NCI-H345 treated with DMSO at 0.1 percent for 48 hours (cell line): ENCODE measurements around the gene CRY2.
"Not testable (repeated sequence)": the region's sequence is repeated elsewhere in the genome, so short reads cannot be mapped to it uniquely, and the experiment has no call there.

Experiments
- DNase-seq: peaks from one replicate; lab custom pipeline; 2025; ENCODE audit not compliant: unreplicated experiment; lab: John Stamatoyannopoulos, UW

Gene CRY2

GRCh38 chr11:45897556-45897955 lies 50.3 kb downstream of the CRY2 start:
- no peak for DNase-seq

GRCh38 chr11:45899086-45899447 lies 51.8 kb downstream of the CRY2 start:
- DNase-seq = no peak

DNA sequence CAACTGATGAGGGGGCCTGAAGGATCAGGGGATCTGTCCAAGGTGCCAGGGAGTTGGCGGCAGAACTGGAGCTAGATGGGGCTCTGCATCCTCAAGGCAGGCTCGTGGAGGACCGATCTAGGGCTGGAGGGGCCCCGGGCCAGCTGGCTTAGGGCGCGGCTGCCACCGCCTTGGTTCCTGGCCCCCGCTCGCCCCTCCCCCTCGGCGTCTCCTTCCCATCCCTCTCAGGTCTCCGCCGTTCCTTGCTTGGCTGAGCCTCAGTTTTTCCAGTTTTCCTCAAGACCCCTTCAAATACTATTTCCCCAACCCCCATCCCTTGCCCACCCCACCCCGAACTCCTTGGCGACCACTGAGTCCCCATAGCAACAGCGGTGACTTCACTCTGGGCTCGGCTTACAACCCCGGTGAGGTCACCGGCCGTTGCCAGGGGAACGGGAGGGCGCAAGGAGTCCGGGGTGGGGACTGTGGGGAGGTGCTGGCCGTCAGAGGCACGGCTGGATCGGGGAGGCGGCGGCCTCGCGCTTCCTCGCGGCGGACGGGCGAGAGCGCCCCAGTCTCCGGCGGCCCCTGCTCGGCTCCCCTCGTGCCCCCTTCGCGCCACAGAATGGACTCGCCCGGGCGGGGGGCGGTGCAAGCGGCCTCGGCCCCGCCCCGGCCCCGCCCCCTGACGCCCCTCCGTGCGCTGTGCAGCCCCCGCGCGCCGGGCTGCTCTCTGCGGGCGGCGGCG lies 52.3 kb downstream of the CRY2 start:
- DNase-seq = peak; percentile 56

DNA sequence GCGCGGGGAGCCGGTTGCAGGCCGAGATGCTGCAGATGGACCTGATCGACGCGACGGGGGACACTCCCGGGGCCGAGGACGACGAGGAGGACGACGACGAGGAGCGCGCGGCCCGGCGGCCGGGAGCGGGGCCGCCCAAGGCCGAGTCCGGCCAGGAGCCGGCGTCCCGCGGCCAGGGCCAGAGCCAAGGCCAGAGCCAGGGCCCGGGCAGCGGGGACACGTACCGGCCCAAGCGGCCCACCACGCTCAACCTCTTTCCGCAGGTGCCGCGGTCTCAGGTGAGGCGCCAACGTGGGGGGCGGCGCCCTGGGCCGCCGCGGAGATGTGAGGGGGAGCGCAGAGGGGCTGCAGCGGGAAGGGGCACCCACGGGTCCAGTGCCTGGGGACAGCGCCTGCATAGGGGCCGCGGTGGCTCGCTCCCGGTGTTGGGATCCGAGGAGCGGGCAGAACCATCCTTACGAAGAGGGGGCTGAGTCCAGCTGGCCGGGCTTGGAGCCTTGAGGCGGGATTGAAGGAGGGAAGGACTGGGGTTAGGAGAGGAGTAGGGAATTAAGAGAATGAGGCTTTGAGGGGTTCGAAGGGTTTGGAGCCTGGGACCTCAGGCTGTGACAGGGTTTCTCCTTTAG lies 53.0 kb downstream of the CRY2 start:
- DNase-seq = not testable (repeated sequence)

DNA sequence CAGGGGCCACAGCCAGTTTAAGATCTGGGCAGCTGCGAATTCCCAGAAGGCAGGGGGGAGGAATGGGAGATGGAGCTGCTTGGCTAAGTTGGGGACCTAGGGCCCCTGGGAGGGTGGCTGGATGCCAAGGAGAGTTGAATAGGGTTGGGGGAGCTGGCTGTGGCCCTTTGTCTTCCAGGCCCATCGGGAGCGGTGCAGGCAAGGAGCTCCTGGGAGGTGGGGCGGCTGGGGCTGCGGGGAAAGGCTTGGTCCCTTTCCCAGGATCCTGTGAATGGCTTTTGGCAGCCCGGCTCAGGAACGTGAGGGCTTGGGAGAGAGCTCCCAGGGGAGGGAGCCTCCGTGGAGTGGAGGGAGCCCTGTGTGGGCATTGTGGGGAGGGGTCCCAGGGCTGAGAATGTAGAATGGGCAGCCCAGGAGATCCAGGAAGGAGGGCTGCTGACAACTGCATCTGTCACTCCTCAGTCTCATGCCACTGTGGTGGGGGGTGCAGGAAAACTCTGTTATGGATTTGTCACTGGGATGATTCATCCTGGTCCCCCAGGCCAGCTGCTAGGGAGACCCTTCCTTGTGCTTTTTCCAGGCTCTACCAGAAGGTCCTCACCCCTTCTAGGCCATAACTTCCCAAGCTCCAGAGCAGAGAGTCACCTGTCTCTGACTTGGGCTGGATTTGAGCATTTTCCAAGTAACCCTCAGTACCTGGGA lies 53.8 kb downstream of the CRY2 start:
- DNase-seq = no peak

- no peak for DNase-seq
These were observed 54.4 kb downstream of the CRY2 start for GRCh38 chr11:45901626-45902025.

DNA sequence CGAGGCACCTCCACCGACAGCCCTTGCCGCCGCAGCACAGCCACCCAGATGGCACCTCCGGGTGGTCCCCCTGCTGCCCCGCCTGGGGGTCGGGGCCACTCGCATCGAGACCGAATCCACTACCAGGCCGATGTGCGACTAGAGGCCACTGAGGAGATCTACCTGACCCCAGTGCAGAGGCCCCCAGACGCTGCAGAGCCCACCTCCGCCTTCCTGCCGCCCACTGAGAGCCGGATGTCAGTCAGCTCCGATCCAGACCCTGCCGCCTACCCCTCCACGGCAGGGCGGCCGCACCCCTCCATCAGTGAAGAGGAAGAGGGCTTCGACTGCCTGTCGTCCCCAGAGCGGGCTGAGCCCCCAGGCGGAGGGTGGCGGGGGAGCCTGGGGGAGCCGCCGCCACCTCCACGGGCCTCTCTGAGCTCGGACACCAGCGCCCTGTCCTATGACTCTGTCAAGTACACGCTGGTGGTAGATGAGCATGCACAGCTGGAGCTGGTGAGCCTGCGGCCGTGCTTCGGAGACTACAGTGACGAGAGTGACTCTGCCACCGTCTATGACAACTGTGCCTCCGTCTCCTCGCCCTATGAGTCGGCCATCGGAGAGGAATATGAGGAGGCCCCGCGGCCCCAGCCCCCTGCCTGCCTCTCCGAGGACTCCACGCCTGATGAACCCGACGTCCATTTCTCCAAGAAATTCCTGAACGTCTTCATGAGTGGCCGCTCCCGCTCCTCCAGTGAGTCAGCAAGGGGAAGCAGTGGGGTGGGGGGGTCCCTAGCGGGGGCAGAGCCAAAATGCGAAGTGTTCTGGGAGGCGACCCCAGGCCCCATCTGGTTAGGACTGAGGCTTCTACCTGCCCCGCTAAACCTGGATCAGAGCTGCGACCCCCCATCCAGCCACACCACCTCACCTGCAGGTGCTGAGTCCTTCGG lies 55.4 kb downstream of the CRY2 start:
- DNase-seq = no peak

DNA sequence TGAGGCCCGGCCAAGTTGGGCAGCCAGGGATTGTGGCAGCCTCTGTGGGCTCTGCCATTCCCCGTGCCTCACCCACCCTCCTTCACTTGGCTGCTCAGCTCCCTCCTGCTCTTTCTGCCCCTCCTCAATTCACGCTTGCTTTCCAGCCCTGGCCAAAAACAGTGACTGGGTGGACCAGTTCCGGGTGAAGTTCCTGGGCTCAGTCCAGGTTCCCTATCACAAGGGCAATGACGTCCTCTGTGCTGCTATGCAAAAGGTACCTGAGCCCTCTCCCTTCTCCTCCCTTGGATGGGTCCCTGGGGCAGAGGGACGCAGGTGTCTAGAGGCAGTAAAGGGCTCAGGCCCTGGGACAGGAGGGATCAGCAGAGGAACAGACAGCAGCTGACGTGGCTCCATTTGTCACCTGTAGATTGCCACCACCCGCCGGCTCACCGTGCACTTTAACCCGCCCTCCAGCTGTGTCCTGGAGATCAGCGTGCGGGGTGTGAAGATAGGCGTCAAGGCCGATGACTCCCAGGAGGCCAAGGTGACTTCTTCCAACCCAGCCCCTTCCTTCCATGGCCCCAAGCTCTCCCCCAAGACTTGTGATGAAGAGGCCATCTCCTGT lies 57.1 kb downstream of the CRY2 start:
- no peak for DNase-seq

- DNase-seq = no peak
These were observed 57.8 kb downstream of the CRY2 start for GRCh38 chr11:45905095-45905494.

- DNase-seq = not testable (repeated sequence)
These were observed 58.3 kb downstream of the CRY2 start for GRCh38 chr11:45905576-45905975.

DNA sequence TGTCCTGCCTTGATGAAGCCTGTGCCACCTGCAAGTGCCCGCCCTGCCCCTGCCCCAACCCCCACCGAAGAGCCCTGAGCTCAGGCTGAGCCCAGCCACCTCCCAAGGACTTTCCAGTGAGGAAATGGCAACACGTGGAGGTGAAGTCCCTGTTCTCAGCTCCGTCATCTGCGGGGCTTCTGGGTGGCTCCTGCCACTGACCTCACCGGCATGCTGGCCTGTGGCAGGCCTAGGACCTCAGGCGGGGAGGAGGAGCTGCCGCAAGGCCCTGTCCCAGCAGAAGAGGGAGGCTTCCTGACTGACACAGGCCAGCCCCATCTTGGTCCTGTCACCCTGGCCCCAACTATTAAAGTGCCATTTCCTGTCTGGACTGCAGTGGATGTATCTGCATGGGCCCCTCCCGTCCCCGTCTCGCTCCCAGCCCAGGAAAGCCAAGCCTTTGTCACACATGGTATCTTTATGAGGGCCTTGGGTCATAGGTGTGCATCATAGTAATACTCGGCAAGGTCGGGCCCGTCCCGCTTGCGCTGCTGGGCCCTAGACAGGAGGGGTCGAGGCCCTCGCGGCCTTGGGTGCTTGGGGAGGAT lies 58.9 kb downstream of the CRY2 start:
- no peak for DNase-seq

DNA sequence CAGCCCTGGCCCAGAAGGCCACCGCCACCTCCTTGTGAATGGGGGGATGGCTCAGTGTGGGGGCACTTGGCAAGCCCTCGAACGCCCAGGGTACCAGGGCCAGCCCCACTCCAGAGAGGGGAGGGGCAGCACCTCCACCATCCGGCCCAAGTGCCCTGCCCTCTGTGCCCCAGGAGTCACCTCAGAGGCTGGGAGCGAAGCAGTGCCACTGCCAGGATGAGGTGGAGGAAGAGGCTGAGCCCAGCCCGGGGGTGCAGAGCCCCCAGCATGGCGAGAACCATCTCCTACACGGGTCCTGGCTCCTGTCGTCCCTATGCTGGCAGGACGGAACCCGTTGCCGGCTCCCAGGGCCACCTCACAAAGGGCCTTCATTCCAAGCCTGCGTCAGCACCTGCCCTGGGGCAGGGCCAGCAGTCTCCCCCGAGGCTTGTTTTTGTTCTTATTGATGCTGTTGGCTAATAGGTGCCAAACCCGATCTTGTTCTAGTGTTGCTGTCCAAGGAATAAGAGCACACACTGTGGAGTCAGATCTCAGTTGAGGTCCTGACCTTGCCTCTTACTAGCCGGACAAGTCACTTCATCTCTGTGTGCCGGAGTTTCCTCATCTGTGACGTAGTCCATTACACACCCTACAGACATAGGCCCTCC lies 59.8 kb downstream of the CRY2 start, which contains the start of gene FREY1:
Gene FREY1 (minus strand): TSS at position 307 of the 647 bp plus-strand sequence. CDS start 26 bp downstream, at position 281.
- DNase-seq = no peak

- no peak for DNase-seq
These were observed 60.7 kb downstream of the CRY2 start for GRCh38 chr11:45907911-45908370.

GRCh38 chr11:45909594-45910475 lies 62.6 kb downstream of the CRY2 start:
- no peak for DNase-seq

GRCh38 chr11:45910623-45911022 lies 63.3 kb downstream of the CRY2 start:
- DNase-seq = no peak

- DNase-seq = no peak
These were observed 66.2 kb downstream of the CRY2 start for GRCh38 chr11:45913514-45913913.

GRCh38 chr11:45913942-45914635 lies 66.8 kb downstream of the CRY2 start:
- no peak for DNase-seq

GRCh38 chr11:45915446-45915845 lies 68.2 kb downstream of the CRY2 start:
- DNase-seq = no peak
